Esophagus (tissue), 2 donors: ENCODE measurements around the gene MALAT1. TPM values are rescaled to one million over a fixed set of nuclear protein-coding genes. Genes with fewer than 3 reads are reported as not detected.

ENCODE experiments used
- H3K27ac ChIP-seq, 2 donors: one replicate each; pipeline ENCODE4 v1.5.1; 2013; ENCODE audit warnings: low read depth in 2 of 2, mild to moderate bottlenecking in 2 of 2, inconsistent platforms in 1 of 2, low read length in 1 of 2, moderate library complexity in 1 of 2
- H3K27me3 ChIP-seq, 2 donors: one replicate each; pipeline ENCODE4 v1.6.1; 2013; ENCODE audit warnings: low read length in 2 of 2, control low read depth in 1 of 2, mild to moderate bottlenecking in 1 of 2; ENCODE audit not compliant: insufficient read depth in 2 of 2, control insufficient read depth in 1 of 2
- H3K36me3 ChIP-seq, 2 donors: one replicate each; pipeline ENCODE4 v1.6.1; 2013; ENCODE audit warnings: low read length in 1 of 2; ENCODE audit not compliant: control insufficient read depth in 2 of 2, insufficient read depth in 2 of 2
- H3K4me1 ChIP-seq, 2 donors: one replicate each; pipeline ENCODE4 v1.6.1; 2013; ENCODE audit warnings: low read length in 1 of 2; ENCODE audit not compliant: control insufficient read depth in 2 of 2, insufficient read depth in 2 of 2
- H3K4me3 ChIP-seq, 2 donors: one replicate each; pipeline ENCODE4 v1.5.1; 2013; ENCODE audit warnings: low read length in 2 of 2, mild to moderate bottlenecking in 2 of 2, low read depth in 1 of 2, moderate library complexity in 1 of 2
- H3K9me3 ChIP-seq, 2 donors: one replicate each; pipeline ENCODE4 v1.6.1; 2013; ENCODE audit warnings: mild to moderate bottlenecking in 2 of 2, low read depth in 1 of 2, low read length in 1 of 2, moderate library complexity in 1 of 2; ENCODE audit not compliant: control insufficient read depth in 2 of 2, insufficient read depth in 1 of 2
- WGBS, 2 donors: extraction: QIAGEN DNeasy Blood & Tissue Kit; methylation state at CpG; one replicate each; pipeline ENCODE4 v1.1.7; 2013; 5-methylcytosine and 5-hydroxymethylcytosine counted together
- polyA plus RNA-seq, 2 donors: library from polyadenylated mRNA; stranded (reverse); fragments of 200-250 nt; gene quantifications; one replicate each; pipeline ENCODE4 v1.2.3, GENCODE V29; 2013
- donor health status: healthy with polysubstance abuse.
- donor health status: Bipolar disorder and iron deficiency.

Gene MALAT1
- polyA plus RNA-seq, 2 donors = 94.9 to 1,950 TPM

- 44% methylated on average over 31 of the region's 31 CpGs for WGBS, 2 donors
- peak overlapping the region; percentile 84 to 88 for H3K4me3 ChIP-seq
- peak overlapping the region; percentile 81 to 85 for H3K27ac ChIP-seq
- no peaks in the 10 kb centered on the region for H3K9me3 ChIP-seq
- H3K4me1 ChIP-seq = peaks cover 4 to 13% of the 10 kb centered on the region in 2 donors
- peaks cover 0 to 27% of the 10 kb centered on the region in 2 donors for H3K36me3 ChIP-seq
- H3K27me3 ChIP-seq = no peaks in the 10 kb centered on the region
Observed at GRCh38 chr11:65525546-65526480, 27.0 kb downstream of the MALAT1 start.

GRCh38 chr11:65526744-65527143, 27.9 kb downstream of the MALAT1 start:
- Histone ChIP-seq H3K4me1 (peaks cover 4 to 13% of the 10 kb centered on the region in 2 donors), H3K9me3 (no peaks in the 10 kb centered on the region), H3K4me3 (no peak overlapping the region), H3K36me3 (peaks cover 6 to 36% of the 10 kb centered on the region in 2 donors), H3K27me3 (no peaks in the 10 kb centered on the region), H3K27ac (no peak overlapping the region)
- 90 to 92% methylated on average over 8 of the region's 8 CpGs for whole genome bisulfite sequencing, 2 donors

- no peak overlapping the region for H3K27ac ChIP-seq
- no peak overlapping the region for H3K4me3 ChIP-seq
- H3K4me1 ChIP-seq = peaks cover 4 to 13% of the 10 kb centered on the region in 2 donors
- WGBS, 2 donors = 85 to 92% methylated on average over 12 of the region's 12 CpGs
- peaks cover 10 to 51% of the 10 kb centered on the region in 2 donors for H3K36me3 ChIP-seq
- H3K9me3 ChIP-seq = no peaks in the 10 kb centered on the region
- H3K27me3 ChIP-seq = no peaks in the 10 kb centered on the region
Observed at GRCh38 chr11:65528819-65529350, 30.0 kb downstream of the MALAT1 start.

- WGBS, 2 donors = 77 to 81% methylated on average over 10 of the region's 10 CpGs
- Histone ChIP-seq H3K4me1 (peaks cover 4 to 10% of the 10 kb centered on the region in 2 donors), H3K9me3 (no peaks in the 10 kb centered on the region), H3K27me3 (no peaks in the 10 kb centered on the region), H3K36me3 (peaks cover 10 to 51% of the 10 kb centered on the region in 2 donors), H3K4me3 (no peak overlapping the region), H3K27ac (no peak overlapping the region)
Observed at GRCh38 chr11:65529475-65530156, 30.8 kb downstream of the MALAT1 start.

- Histone ChIP-seq H3K9me3 (no peaks in the 10 kb centered on the region), H3K4me3 (no peak overlapping the region), H3K27me3 (no peaks in the 10 kb centered on the region), H3K4me1 (peaks cover 4 to 10% of the 10 kb centered on the region in 2 donors), H3K36me3 (peaks cover 10 to 53% of the 10 kb centered on the region in 2 donors), H3K27ac (no peak overlapping the region)
- WGBS, 2 donors = 85 to 87% methylated on average over 5 of the region's 5 CpGs
Observed at GRCh38 chr11:65530157-65530496, 31.3 kb downstream of the MALAT1 start.

- Histone ChIP-seq H3K4me1 (no peaks in the 10 kb centered on the region), H3K27me3 (no peaks in the 10 kb centered on the region), H3K27ac (no peak overlapping the region), H3K36me3 (peaks cover 13 to 63% of the 10 kb centered on the region in 2 donors), H3K4me3 (no peak overlapping the region), H3K9me3 (no peaks in the 10 kb centered on the region)
- WGBS, 2 donors = 83% methylated on average over 15 of the region's 15 CpGs
Observed at GRCh38 chr11:65532388-65533064, 33.7 kb downstream of the MALAT1 start.

GRCh38 chr11:65535102-65535501, 36.3 kb downstream of the MALAT1 start:
- H3K36me3 ChIP-seq = peaks cover 15 to 62% of the 10 kb centered on the region in 2 donors
- H3K4me3 ChIP-seq = no peak overlapping the region
- no peaks in the 10 kb centered on the region for H3K27me3 ChIP-seq
- no peak overlapping the region for H3K27ac ChIP-seq
- H3K9me3 ChIP-seq = no peaks in the 10 kb centered on the region
- 81 to 90% methylated on average over 9 of the region's 9 CpGs for WGBS, 2 donors
- peaks cover 0 to 7% of the 10 kb centered on the region in 2 donors for H3K4me1 ChIP-seq

- WGBS, 2 donors = 80 to 90% methylated on average over 12 of the region's 12 CpGs
Observed at GRCh38 chr11:65536412-65537295, 37.8 kb downstream of the MALAT1 start.

More at GRCh38 chr11:65536412-65537295, 37.8 kb downstream of the MALAT1 start:
- no peak overlapping the region for H3K27ac ChIP-seq
- H3K4me1 ChIP-seq = peaks cover 0 to 17% of the 10 kb centered on the region in 2 donors
- H3K27me3 ChIP-seq = no peaks in the 10 kb centered on the region
- peaks cover 10 to 46% of the 10 kb centered on the region in 2 donors for H3K36me3 ChIP-seq
- no peaks in the 10 kb centered on the region for H3K9me3 ChIP-seq
- H3K4me3 ChIP-seq = no peak overlapping the region
